Right ventricle myocardium inferior (tissue), 1 donor: Measurements from ENCODE around the gene ZNF84. TPM values are rescaled to one million over a fixed set of nuclear protein-coding genes. Genes with fewer than 3 reads are reported as not detected.

Experiments used
- ATAC-seq: fragments of 200-7000 bp; cut with Tn5 transposase; one replicate; pipeline ENCODE4 v1.9.1; 2020; ENCODE audit warnings: mild to moderate bottlenecking, moderate library complexity
- DNase-seq: peaks from one replicate; pipeline ENCODE4 v3.0.0; 2021; ENCODE audit errors: missing footprints
- intact Hi-C: fragments of 100-400 bp; cut with DNase I; formaldehyde crosslinking; loops from one replicate; pipeline ENCODE4 v1.11.0; 2022
- total RNA-seq: library from RNA; stranded (reverse); fragmentation: NEBNext Ultra II Directional; extraction: Animal tissue kit (Norgen Biotek cat#: 25700); gene quantifications from one replicate; pipeline ENCODE4 v1.2.1, GENCODE V29; 2021
- donor health status: DM: no; HTN: yes; CAD: no; lungs with severe emphysema.

ZNF84 gene
- total RNA-seq, 1 donor from 2014 or later = 15.1 TPM

GRCh38 chr12:133106253-133106652 lies 68.9 kb downstream of the ZNF84 start:
- ATAC-seq (no peak), DNase-seq (no peak)
- intact Hi-C loops = no loop called here

- ATAC-seq (no peak), DNase-seq (no peak)
- intact Hi-C loops = no loop called here
Measured at GRCh38 chr12:133107121-133107520, 69.8 kb downstream of the ZNF84 start.

GRCh38 chr12:133108150-133108549 lies 70.8 kb downstream of the ZNF84 start:
- intact Hi-C loops = no loop called here
- ATAC-seq (no peak), DNase-seq (no peak)

Other genes starting within 250 kb of the ZNF84 start
- gene GOLGA3, start 208.6 kb upstream of the ZNF84 start, total RNA-seq = 26.5 TPM
- gene CHFR, start 149.9 kb upstream of the ZNF84 start, total RNA-seq = 14.1 TPM
- 13.1 TPM for gene ZNF605, start 81.2 kb upstream of the ZNF84 start, total RNA-seq
- gene ZNF26, start 51.1 kb upstream of the ZNF84 start, total RNA-seq = 4.4 TPM
- gene ZNF140, start 43.4 kb downstream of the ZNF84 start, total RNA-seq = 6.3 TPM
- gene ZNF891, start 92.8 kb downstream of the ZNF84 start, total RNA-seq = 1.2 TPM
- gene ZNF10, start 93.1 kb downstream of the ZNF84 start, total RNA-seq = 5.4 TPM
- gene ZNF268, start 144.0 kb downstream of the ZNF84 start, total RNA-seq = 6.8 TPM
- not detected for gene ANHX, start 198.4 kb downstream of the ZNF84 start, total RNA-seq